DOHH2 (cell line): ENCODE results near the gene CDHR1.

Source experiments
- H3F3A ChIP-seq: fragments of 200-600 bp; sonication (generic), shearing (Covaris generic); 2 replicates; pipeline ENCODE4 v1.6.0; 2016; ENCODE audit warnings: antibody characterized with exemption, mild to moderate bottlenecking; ENCODE audit not compliant: control insufficient read depth, insufficient read depth
- H3K27ac ChIP-seq: fragments of 200-600 bp; sonication (generic); 2 replicates; pipeline ENCODE4 v1.5.1; 2014; ENCODE audit warnings: low read depth, mild to moderate bottlenecking, low read length, moderate library complexity
- H3K27me3 ChIP-seq: fragments of 200-600 bp; sonication (generic); 2 replicates; pipeline ENCODE4 v1.6.1; 2014; ENCODE audit warnings: mild to moderate bottlenecking, low read length, mixed read lengths; ENCODE audit not compliant: control insufficient read depth
- H3K36me3 ChIP-seq: fragments of 200-600 bp; sonication (generic); 2 replicates; pipeline ENCODE4 v1.6.1; 2014; ENCODE audit warnings: mild to moderate bottlenecking, low read length, moderate library complexity, mixed read lengths; ENCODE audit not compliant: control insufficient read depth
- H3K4me1 ChIP-seq: fragments of 200-600 bp; sonication (generic); 2 replicates; pipeline ENCODE4 v1.6.1; 2014; ENCODE audit warnings: mild to moderate bottlenecking, low read length, mixed read lengths; ENCODE audit not compliant: control insufficient read depth
- H3K4me2 ChIP-seq: fragments of 200-600 bp; sonication (generic); 2 replicates; pipeline ENCODE4 v1.6.0; 2014; ENCODE audit warnings: mild to moderate bottlenecking, low read length, moderate library complexity
- H3K4me3 ChIP-seq: fragments of 200-600 bp; sonication (generic); 2 replicates; pipeline ENCODE4 v1.5.1; 2014; ENCODE audit warnings: mild to moderate bottlenecking, low read length, mixed read lengths
- H3K79me2 ChIP-seq: fragments of 200-600 bp; sonication (generic); 2 replicates; pipeline ENCODE4 v1.6.1; 2014; ENCODE audit warnings: mild to moderate bottlenecking, low read length, mixed read lengths; ENCODE audit not compliant: control insufficient read depth
- H3K9me2 ChIP-seq: fragments of 200-600 bp; sonication (generic); replicated peaks from 2 replicates; pipeline ENCODE4 v1.6.1; 2014; ENCODE audit warnings: mild to moderate bottlenecking, low read length, mixed read lengths; ENCODE audit not compliant: control insufficient read depth
- H3K9me3 ChIP-seq: fragments of 200-600 bp; sonication (generic); 2 replicates; pipeline ENCODE4 v1.6.1; 2014; ENCODE audit warnings: antibody characterized with exemption, low read length, mixed read lengths; ENCODE audit not compliant: control insufficient read depth, insufficient read depth
- H4K20me1 ChIP-seq: fragments of 200-600 bp; sonication (generic); 2 replicates; pipeline ENCODE4 v1.6.0; 2014; ENCODE audit warnings: low read depth, mild to moderate bottlenecking, antibody characterized with exemption, low read length, moderate library complexity; ENCODE audit not compliant: control insufficient read depth, insufficient read depth
- EZH2phosphoT487 ChIP-seq: fragments of 200-600 bp; sonication (generic); IDR thresholded peaks from 2 replicates; pipeline ENCODE4 v1.6.1; 2017; ENCODE audit warnings: borderline replicate concordance, mild to moderate bottlenecking, antibody characterized with exemption, low read length, moderate library complexity, mixed read lengths
- TF ChIP-seq, protein P1 (sequence below): fragments of 200-600 bp; sonication (generic); IDR thresholded peaks from one replicate; pipeline ENCODE4 v1.5.1; 2014; ENCODE audit warnings: antibody characterized with exemption, mild to moderate bottlenecking, low read depth, low read length; ENCODE audit not compliant: poor library complexity, severe bottlenecking

Gene CDHR1

DNA sequence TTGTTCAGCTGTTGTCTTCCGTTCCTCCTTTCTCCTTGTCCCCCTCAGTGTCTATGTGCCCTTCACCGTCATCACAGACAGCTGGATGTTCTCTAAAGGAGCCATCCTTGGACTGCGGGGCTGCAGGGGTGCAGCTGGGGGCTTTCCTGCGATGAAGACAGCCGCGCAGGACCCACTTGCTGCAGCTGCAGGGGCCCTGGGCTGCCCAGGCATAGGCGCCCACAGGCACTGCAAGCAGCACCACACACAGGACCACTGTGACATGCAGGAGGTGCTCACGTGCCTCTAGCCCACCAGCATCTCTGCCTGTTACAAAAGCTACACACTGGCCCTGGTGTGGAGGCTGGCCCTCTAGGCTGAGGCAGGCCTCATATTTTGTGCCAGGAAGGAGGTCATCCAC, 27.6 kb downstream of the CDHR1 start:
- Histone ChIP-seq H3K9me3 (no peaks in the 10 kb centered on the region), H3K4me1 (no peaks in the 10 kb centered on the region), H3K4me3 (no peak overlapping the region)

DNA sequence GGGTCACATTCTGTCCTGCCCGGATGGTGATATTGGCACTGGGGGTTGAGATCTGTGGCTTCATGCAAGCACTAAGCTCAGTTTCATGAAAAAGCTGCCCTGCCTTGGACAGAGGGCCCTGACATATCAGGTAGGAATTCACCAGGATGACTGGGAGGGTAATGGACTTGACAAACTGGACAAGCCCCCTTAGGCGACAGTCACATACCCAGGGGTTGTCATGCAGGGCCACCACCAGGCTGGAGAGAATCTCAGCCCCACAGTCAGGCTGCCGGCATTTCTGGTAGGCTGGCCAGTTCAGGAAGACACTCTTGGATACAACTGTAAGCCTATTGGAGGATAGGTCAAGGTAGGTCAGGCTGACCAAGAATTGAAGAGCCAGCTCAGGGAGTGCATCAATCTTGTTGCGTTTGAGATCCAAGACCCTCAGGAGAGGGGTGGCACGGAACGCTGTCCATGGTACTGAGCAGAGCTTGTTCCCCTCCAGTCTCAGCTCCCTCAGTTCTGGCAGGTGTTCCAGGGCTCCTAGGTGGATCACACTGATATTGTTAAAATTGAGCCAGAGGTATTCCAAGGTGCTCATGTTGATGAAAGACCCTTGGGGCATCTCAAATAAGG, 30.2 kb downstream of the CDHR1 start:
- Histone ChIP-seq H3K4me1 (no peaks in the 10 kb centered on the region), H3K4me3 (no peak overlapping the region), H3K36me3 (no peaks in the 10 kb centered on the region), H3K9me2 (no peaks in the 10 kb centered on the region), H3K9me3 (no peaks in the 10 kb centered on the region), H3K79me2 (no peaks in the 10 kb centered on the region), H3K4me2 (no peak overlapping the region), H4K20me1 (no peaks in the 10 kb centered on the region), H3K27ac (no peak overlapping the region), H3K27me3 (peaks cover 2% of the 10 kb centered on the region; the same call in 1 of the 2 replicates), H3F3A (no peaks in the 10 kb centered on the region)
- TF ChIP-seq EZH2phosphoT487, result no peak
- TF ChIP-seq, protein P1, sequence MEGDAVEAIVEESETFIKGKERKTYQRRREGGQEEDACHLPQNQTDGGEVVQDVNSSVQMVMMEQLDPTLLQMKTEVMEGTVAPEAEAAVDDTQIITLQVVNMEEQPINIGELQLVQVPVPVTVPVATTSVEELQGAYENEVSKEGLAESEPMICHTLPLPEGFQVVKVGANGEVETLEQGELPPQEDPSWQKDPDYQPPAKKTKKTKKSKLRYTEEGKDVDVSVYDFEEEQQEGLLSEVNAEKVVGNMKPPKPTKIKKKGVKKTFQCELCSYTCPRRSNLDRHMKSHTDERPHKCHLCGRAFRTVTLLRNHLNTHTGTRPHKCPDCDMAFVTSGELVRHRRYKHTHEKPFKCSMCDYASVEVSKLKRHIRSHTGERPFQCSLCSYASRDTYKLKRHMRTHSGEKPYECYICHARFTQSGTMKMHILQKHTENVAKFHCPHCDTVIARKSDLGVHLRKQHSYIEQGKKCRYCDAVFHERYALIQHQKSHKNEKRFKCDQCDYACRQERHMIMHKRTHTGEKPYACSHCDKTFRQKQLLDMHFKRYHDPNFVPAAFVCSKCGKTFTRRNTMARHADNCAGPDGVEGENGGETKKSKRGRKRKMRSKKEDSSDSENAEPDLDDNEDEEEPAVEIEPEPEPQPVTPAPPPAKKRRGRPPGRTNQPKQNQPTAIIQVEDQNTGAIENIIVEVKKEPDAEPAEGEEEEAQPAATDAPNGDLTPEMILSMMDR, result no peak

More for the DNA sequence above, 27.6 kb downstream of the CDHR1 start:
- no peaks in the 10 kb centered on the region for H3F3A ChIP-seq
- H3K27ac ChIP-seq, result no peak overlapping the region
- H3K4me2 ChIP-seq, result no peak overlapping the region
- no peaks in the 10 kb centered on the region for H3K36me3 ChIP-seq
- no peak for TF ChIP-seq EZH2phosphoT487
- TF ChIP-seq, protein P1, result no peak
- no peaks in the 10 kb centered on the region for H3K79me2 ChIP-seq
- H3K9me2 ChIP-seq, result no peaks in the 10 kb centered on the region
- peaks cover 5% of the 10 kb centered on the region; the same call in 1 of the 2 replicates for H3K27me3 ChIP-seq
- H4K20me1 ChIP-seq, result no peaks in the 10 kb centered on the region

DNA sequence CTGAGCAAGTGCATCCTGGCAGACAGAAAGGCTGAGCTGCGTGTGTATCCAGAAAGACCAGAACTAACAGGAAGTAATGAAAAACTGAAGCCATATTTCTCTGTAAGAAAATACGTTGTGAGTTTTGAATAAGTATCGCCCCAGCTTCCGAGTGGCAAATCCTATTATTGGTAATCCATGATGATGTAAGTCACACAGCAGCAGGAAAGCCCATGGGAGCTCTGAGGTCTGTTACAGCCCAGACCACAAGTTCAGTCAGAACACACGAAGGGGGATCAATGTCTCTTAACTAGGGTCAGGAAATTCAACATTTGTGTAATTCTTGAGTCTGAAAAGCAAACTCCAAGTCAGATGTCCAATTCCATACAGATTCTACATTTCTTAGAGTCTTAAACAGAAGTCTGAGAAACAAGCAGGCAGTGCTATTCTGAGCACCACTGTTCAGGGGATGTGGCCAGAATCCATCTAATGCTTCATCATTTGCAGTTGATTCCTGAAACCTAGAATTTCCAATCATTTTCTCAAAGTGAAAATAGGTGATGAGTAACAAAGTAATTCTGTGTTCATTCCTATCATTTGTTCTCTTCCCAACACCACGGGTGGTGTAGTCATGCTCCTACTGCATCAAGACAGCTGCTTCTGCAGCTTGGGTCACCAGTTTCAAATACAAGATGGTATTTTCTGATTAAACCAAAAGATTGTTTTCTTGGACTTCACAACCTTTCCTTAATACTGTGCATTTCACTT, 31.3 kb downstream of the CDHR1 start, which contains the start of gene LRIT2:
TSS of gene LRIT2 (minus strand) at position 118 of the 747 bp plus-strand sequence. CDS start at position 94, 24 bp downstream.
- peaks cover 2% of the 10 kb centered on the region; the same call in 1 of the 2 replicates for H3K27me3 ChIP-seq
- no peak within 1 kb of the TSS for H3K27ac ChIP-seq
- no peaks in the 10 kb centered on the region for H3K9me2 ChIP-seq
- H3K9me3 ChIP-seq, result no peaks in the 10 kb centered on the region
- H4K20me1 ChIP-seq, result no peaks in the 10 kb centered on the region
- no peaks in the 10 kb centered on the region for H3K36me3 ChIP-seq
- no peaks in the 10 kb centered on the region for H3K4me1 ChIP-seq
- TF ChIP-seq, protein P1, result no peak
- TF ChIP-seq EZH2phosphoT487, result no peak
- no peaks in the 10 kb centered on the region for H3K79me2 ChIP-seq
- H3K4me2 ChIP-seq, result no peak within 1 kb of the TSS
- H3F3A ChIP-seq, result no peaks in the 10 kb centered on the region
- no peak within 1 kb of the TSS for H3K4me3 ChIP-seq
